HCT116 (cell line): ENCODE results near the gene OBSCN. TPM values are rescaled to one million over a fixed set of nuclear protein-coding genes. Genes with fewer than 3 reads are reported as not detected.

Source experiments
- ATAC-seq: fragments of 200-7000 bp; cut with Tn5 transposase; 2 replicates; pipeline ENCODE4 v1.9.1; 2020; ENCODE audit warnings: mild to moderate bottlenecking, moderate library complexity
- BruUV-seq: library from RNA; stranded (reverse); fragments of 400-500 nt; replicated peaks from 2 replicates; lab custom pipeline; 2021; lab: Mats Ljungman, UMichigan
- CTCF ChIA-PET: fragments of 300-600 bp; sonication (Branson Sonifier 250); formaldehyde crosslinking; loops from one replicate; lab custom pipeline; 2021; ENCODE audit warnings: antibody characterized with exemption; lab: Charles Lee
- POLR2A ChIA-PET: fragments of 300-600, 350-600 bp; sonication (Branson Sonifier 250); formaldehyde crosslinking; loops from one replicate; lab custom pipeline; 2021; ENCODE audit warnings: antibody characterized with exemption; lab: Charles Lee
- RAD21 ChIA-PET, 2 experiments: fragments of 300-600 bp; sonication (Branson Sonifier 250); formaldehyde crosslinking; loops; one replicate each; lab custom pipeline; 2023; ENCODE audit warnings: low total read pairs in 2 of 2; ENCODE audit not compliant: uncharacterized antibody in 2 of 2, unreplicated experiment in 2 of 2, low non-redundant PET in 1 of 2; lab: Charles Lee
- DNase-seq: peaks from one replicate; pipeline ENCODE4 v3.0.0-alpha.2; 2010; ENCODE audit warnings: low read depth, low spot score
- H2AFZ ChIP-seq: fragments of 200-600 bp; shearing (Covaris generic), sonication (generic); 2 replicates; pipeline ENCODE4 v1.6.1; 2017; ENCODE audit warnings: low read depth, mixed run types, mixed read lengths, antibody characterized with exemption, low read length; ENCODE audit not compliant: poor library complexity, severe bottlenecking
- H3K27ac ChIP-seq: 2 replicates; pipeline ENCODE4 v1.5.1; 2012; ENCODE audit warnings: low read depth, low read length
- H3K27me3 ChIP-seq: fragments of 200-600 bp; sonication (generic); 2 replicates; pipeline ENCODE4 v1.6.1; 2016; ENCODE audit warnings: mixed run types, low read length, mixed read lengths; ENCODE audit not compliant: insufficient read depth
- H3K36me3 ChIP-seq, 2 experiments: fragments of 200-500 bp in 1 of 2; fragments of 200-600 bp in 1 of 2; sonication (Bioruptor generic) in 1 of 2; sonication (generic) in 1 of 2; 2 replicates each; pipeline versions ENCODE4 v1.5.1 to v1.6.1; 2014 to 2016; ENCODE audit warnings: low read length in 2 of 2, inconsistent platforms in 1 of 2, mixed read lengths in 1 of 2, mixed run types in 1 of 2; ENCODE audit not compliant: insufficient read depth in 2 of 2, control insufficient read depth in 1 of 2
- H3K4me1 ChIP-seq, 2 experiments: fragments of 200-600 bp in 1 of 2; sonication (generic) in 1 of 2; 2 replicates each; pipeline versions ENCODE4 v1.5.1 to v1.6.1; 2012 to 2017; ENCODE audit warnings: low read length in 2 of 2, inconsistent platforms in 1 of 2, mild to moderate bottlenecking in 1 of 2, mixed read lengths in 1 of 2, mixed run types in 1 of 2, moderate library complexity in 1 of 2; ENCODE audit not compliant: insufficient read depth in 2 of 2, control insufficient read depth in 1 of 2
- H3K4me2 ChIP-seq: fragments of 200-600 bp; sonication (generic); 2 replicates; pipeline ENCODE4 v1.6.1; 2017; ENCODE audit warnings: mixed run types, low read length, mixed read lengths
- H3K4me3 ChIP-seq, 2 experiments: fragments of 200-600 bp in 1 of 2; sonication (generic) in 1 of 2; replicated peaks in 1 of 2; 2 replicates each; pipeline ENCODE4 v1.5.1; 2011 to 2016; ENCODE audit warnings: low read length in 2 of 2, control low read depth in 1 of 2, low read depth in 1 of 2, mild to moderate bottlenecking in 1 of 2, mixed read lengths in 1 of 2, mixed run types in 1 of 2
- H3K79me2 ChIP-seq: fragments of 200-600 bp; sonication (generic); 2 replicates; pipeline ENCODE4 v1.6.1; 2017; ENCODE audit warnings: mild to moderate bottlenecking, mixed run types, low read length, moderate library complexity, mixed read lengths; ENCODE audit not compliant: insufficient read depth
- H3K9ac ChIP-seq: fragments of 200-600 bp; sonication (generic); 2 replicates; pipeline ENCODE4 v1.6.1; 2016; ENCODE audit warnings: low read length, mixed read lengths
- H3K9me2 ChIP-seq: fragments of 200-600 bp; sonication (generic), shearing (Covaris generic); 2 replicates; pipeline ENCODE4 v1.6.1; 2017; ENCODE audit warnings: mixed run types, mild to moderate bottlenecking, moderate library complexity; ENCODE audit not compliant: insufficient read depth
- H3K9me3 ChIP-seq, 2 experiments: fragments of 200-500 bp in 1 of 2; fragments of 200-600 bp in 1 of 2; sonication (Bioruptor generic) in 1 of 2; sonication (generic) in 1 of 2; 2 replicates each; pipeline ENCODE4 v1.6.1; 2014 to 2017; ENCODE audit warnings: low read length in 2 of 2, mixed read lengths in 2 of 2, inconsistent platforms in 1 of 2, low read depth in 1 of 2, mild to moderate bottlenecking in 1 of 2, mixed run types in 1 of 2, moderate library complexity in 1 of 2; ENCODE audit not compliant: control insufficient read depth in 1 of 2, insufficient read depth in 1 of 2
- H4K20me1 ChIP-seq: fragments of 200-600 bp; sonication (generic), shearing (Covaris generic); 2 replicates; pipeline ENCODE4 v1.6.1; 2017; ENCODE audit warnings: mixed run types, mild to moderate bottlenecking, moderate library complexity; ENCODE audit not compliant: insufficient read depth
- CBX3 ChIP-seq: IDR thresholded peaks from 2 replicates; pipeline ENCODE4 v1.6.1; 2012; ENCODE audit warnings: low read depth
- EGR1 ChIP-seq: IDR thresholded peaks from 2 replicates; pipeline ENCODE4 v1.6.1; 2012; ENCODE audit warnings: low read depth
- EZH2phosphoT487 ChIP-seq: fragments of 200-600 bp; IDR thresholded peaks from 2 replicates; pipeline ENCODE4 v1.6.1; 2018; ENCODE audit warnings: antibody characterized with exemption, borderline replicate concordance
- FOSL1 ChIP-seq: IDR thresholded peaks from 2 replicates; pipeline ENCODE4 v1.6.1; 2012; ENCODE audit warnings: low read depth
- RAD21 ChIP-seq: IDR thresholded peaks from 2 replicates; pipeline ENCODE4 v1.6.1; 2012; ENCODE audit warnings: low read depth, mild to moderate bottlenecking
- SP1 ChIP-seq: IDR thresholded peaks from 2 replicates; pipeline ENCODE4 v1.6.1; 2012; ENCODE audit warnings: low read depth
- SRF ChIP-seq: IDR thresholded peaks from 2 replicates; pipeline ENCODE4 v1.6.1; 2012; ENCODE audit warnings: low read depth
- YY1 ChIP-seq: IDR thresholded peaks from 2 replicates; pipeline ENCODE4 v1.6.1; 2011; ENCODE audit warnings: low read length, low read depth, moderate library complexity, mild to moderate bottlenecking; ENCODE audit not compliant: insufficient replicate concordance; ENCODE audit errors: extremely low read depth
- ZNF274 ChIP-seq: fragments of 200-500 bp; sonication (Bioruptor generic); IDR thresholded peaks from 2 replicates; pipeline ENCODE4 v1.6.1; 2014; ENCODE audit warnings: mild to moderate bottlenecking, low read depth, low read length, inconsistent platforms
- intact Hi-C: fragments of 100-400 bp; cut with micrococcal nuclease; formaldehyde crosslinking; loops from 2 replicates; pipeline ENCODE4 v1.10.0; 2022
- total RNA-seq: library from RNA; stranded (reverse); gene quantifications from one replicate; pipeline ENCODE4 v1.2.1, GENCODE V29; 2021; ENCODE audit not compliant: unreplicated experiment
- TF ChIP-seq, protein P1 (sequence below): IDR thresholded peaks from 2 replicates; pipeline ENCODE4 v1.6.1; 2012; ENCODE audit warnings: low read depth
- TF ChIP-seq, protein P2 (sequence below): IDR thresholded peaks from 2 replicates; pipeline ENCODE4 v1.6.1; 2012

OBSCN gene
- total RNA-seq, 1 experiment from 2014 or later, result 16.6 TPM

DNA sequence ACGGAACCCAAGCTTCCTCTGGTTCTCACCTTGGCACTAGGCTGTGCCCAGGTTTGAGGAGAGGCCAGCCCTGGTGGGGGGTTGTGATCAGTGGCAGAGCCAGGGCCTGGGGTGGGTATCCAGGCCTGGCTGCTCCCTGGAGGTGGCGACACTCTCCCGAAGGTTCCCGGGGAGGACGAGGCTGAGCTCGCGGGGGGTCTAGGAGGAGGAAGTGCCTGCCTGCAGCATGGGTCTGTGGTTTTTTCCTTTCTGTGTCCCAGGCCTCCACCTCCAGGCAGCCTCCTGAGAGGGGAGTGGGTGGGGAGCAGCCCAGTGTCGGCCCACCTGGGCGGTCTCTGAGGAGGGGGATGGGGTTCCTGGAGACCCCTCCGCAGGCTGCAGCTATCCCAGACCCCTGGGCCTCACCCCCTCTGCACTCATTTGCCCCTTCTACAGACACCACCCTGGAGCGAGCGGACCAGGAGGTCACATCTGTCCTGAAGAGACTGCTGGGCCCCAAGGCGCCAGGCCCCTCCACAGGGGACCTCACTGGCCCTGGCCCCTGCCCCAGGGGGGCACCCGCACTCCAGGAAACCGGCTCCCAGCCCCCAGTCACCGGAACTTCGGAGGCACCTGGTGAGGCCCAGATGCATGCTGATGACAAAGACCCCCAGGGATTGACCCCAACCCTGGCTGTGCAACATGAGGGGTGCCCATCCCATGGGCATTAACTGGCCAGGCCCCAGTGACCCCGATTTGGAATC lies 154.5 kb downstream of the OBSCN start:
- intact Hi-C loops, result no loop called here
- CTCF ChIA-PET, result no interaction called here
- no peaks in the 10 kb centered on the region for H3K27me3 ChIP-seq
- TF ChIP-seq, protein P1, sequence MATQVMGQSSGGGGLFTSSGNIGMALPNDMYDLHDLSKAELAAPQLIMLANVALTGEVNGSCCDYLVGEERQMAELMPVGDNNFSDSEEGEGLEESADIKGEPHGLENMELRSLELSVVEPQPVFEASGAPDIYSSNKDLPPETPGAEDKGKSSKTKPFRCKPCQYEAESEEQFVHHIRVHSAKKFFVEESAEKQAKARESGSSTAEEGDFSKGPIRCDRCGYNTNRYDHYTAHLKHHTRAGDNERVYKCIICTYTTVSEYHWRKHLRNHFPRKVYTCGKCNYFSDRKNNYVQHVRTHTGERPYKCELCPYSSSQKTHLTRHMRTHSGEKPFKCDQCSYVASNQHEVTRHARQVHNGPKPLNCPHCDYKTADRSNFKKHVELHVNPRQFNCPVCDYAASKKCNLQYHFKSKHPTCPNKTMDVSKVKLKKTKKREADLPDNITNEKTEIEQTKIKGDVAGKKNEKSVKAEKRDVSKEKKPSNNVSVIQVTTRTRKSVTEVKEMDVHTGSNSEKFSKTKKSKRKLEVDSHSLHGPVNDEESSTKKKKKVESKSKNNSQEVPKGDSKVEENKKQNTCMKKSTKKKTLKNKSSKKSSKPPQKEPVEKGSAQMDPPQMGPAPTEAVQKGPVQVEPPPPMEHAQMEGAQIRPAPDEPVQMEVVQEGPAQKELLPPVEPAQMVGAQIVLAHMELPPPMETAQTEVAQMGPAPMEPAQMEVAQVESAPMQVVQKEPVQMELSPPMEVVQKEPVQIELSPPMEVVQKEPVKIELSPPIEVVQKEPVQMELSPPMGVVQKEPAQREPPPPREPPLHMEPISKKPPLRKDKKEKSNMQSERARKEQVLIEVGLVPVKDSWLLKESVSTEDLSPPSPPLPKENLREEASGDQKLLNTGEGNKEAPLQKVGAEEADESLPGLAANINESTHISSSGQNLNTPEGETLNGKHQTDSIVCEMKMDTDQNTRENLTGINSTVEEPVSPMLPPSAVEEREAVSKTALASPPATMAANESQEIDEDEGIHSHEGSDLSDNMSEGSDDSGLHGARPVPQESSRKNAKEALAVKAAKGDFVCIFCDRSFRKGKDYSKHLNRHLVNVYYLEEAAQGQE, result no peak
- no peak for TF ChIP-seq CBX3
- TF ChIP-seq SP1, result no peak
- no peak for TF ChIP-seq SRF
- no peak for TF ChIP-seq EZH2phosphoT487
- TF ChIP-seq, protein P2, sequence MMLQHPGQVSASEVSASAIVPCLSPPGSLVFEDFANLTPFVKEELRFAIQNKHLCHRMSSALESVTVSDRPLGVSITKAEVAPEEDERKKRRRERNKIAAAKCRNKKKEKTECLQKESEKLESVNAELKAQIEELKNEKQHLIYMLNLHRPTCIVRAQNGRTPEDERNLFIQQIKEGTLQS, result no peak
- TF ChIP-seq RAD21, result no peak
- TF ChIP-seq FOSL1, result no peak
- no peak for TF ChIP-seq ZNF274
- no peak for TF ChIP-seq YY1
- TF ChIP-seq EGR1, result no peak
- TF ChIP-seq, all 23 proteins: peak for 0
- no TSS peak for BruUV-seq
- no peak overlapping the region for H2AFZ ChIP-seq
- DNase-seq (no peak), ATAC-seq (no peak)
- no peaks in the 10 kb centered on the region for H3K79me2 ChIP-seq
- ChIA-PET POLR2A (no interaction called here), RAD21 (no interaction called here)
- H3K4me2 ChIP-seq, result no peak overlapping the region
- no peaks in the 10 kb centered on the region for H3K9me2 ChIP-seq
- H3K36me3 ChIP-seq, result no peaks in the 10 kb centered on the region
- H3K9me3 ChIP-seq, result no peaks in the 10 kb centered on the region
- H3K9ac ChIP-seq, result no peak overlapping the region
- peaks cover 0 to 1% of the 10 kb centered on the region in 2 experiments; a peak in 2 of 4 replicates for H3K4me1 ChIP-seq
- no peak overlapping the region for H3K27ac ChIP-seq
- H3K4me3 ChIP-seq, result no peak overlapping the region
- H4K20me1 ChIP-seq, result no peaks in the 10 kb centered on the region
